ENCODE measurements around the gene APOBR.

DNA sequence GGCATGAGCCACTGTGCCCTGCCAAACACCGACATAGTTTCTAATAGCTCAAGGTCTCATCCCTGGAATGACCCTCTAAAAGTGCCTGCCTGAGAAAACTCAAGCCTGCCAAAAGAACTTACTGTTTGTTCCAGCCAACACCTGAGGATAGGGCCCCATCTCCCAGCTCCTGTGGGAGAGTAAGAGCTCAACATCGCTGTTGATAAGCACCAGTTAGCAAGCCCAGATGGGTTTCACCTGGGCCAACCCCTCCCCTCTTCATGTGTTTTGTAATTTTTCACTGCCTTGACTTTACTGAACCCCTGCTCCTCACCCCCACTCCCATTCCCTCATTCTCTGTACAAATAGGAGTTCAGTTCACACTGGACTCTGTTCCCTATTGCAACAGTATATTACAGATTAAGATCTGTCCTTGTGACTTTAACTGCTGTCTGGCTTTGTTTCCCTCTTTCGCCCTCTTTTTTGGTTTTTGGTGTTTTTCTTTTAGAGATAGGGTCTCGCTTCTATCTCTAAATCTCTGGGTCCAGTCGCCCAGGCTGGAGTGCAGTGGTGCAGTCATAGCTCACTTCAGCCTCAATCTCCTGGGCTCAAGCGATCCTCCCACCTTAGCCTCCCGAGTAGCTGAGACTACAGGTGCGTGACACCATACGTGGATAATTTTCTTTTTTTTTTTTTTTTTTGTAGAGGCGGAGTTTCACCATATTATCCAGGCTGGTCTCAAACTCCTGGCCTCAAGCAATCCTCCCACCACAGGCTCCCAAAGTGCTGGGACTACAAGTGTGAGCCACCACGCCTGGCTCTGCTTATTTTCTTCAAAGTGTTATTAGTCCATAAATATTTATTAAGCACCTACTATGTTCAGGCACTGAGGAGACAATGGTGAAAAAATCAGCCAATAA lies 32.0 kb downstream of the APOBR start:
- TF ChIP-seq, protein P1, sequence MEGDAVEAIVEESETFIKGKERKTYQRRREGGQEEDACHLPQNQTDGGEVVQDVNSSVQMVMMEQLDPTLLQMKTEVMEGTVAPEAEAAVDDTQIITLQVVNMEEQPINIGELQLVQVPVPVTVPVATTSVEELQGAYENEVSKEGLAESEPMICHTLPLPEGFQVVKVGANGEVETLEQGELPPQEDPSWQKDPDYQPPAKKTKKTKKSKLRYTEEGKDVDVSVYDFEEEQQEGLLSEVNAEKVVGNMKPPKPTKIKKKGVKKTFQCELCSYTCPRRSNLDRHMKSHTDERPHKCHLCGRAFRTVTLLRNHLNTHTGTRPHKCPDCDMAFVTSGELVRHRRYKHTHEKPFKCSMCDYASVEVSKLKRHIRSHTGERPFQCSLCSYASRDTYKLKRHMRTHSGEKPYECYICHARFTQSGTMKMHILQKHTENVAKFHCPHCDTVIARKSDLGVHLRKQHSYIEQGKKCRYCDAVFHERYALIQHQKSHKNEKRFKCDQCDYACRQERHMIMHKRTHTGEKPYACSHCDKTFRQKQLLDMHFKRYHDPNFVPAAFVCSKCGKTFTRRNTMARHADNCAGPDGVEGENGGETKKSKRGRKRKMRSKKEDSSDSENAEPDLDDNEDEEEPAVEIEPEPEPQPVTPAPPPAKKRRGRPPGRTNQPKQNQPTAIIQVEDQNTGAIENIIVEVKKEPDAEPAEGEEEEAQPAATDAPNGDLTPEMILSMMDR (IDR thresholded peaks at IDR 0.05; ENCODE audit: poor library complexity), result no peak
- TF ChIP-seq EZH2 (IDR thresholded peaks at IDR 0.05; ENCODE audit: borderline replicate concordance) (no peak), EZH2phosphoT487 (IDR thresholded peaks at IDR 0.05; ENCODE audit: low read depth, severe bottlenecking, unreplicated experiment) (no peak)
